ENCODE data around the gene SLC38A10. TPM values are rescaled to one million over a fixed set of nuclear protein-coding genes. Genes with fewer than 3 reads are reported as not detected.

The SLC38A10 gene
- total RNA-seq, 1 experiment from 2014 or later = 43.8 TPM

DNA sequence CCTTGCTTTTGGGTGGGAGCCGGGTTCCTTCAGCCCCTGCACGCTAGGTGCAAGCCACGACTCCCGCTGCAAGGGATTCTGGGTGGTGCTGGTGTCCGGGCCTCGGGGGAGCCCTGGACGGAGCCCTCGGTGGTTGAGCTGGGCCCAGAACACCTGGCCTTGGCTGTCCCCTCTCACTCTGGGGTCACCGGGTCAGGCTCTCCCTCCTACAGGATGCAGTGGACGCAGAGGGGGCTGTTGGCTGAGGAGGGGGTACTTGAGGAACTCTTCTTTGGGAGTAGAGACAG, 27.9 kb upstream of the SLC38A10 start:
- Histone ChIP-seq H4K5ac (ENCODE audit: insufficient read length, low read depth, low read length) (no peak overlapping the region), H2BK15ac (ENCODE audit: low read depth, low read length) (no peak overlapping the region), H3K27ac (ENCODE audit: insufficient read length, low read depth, low read length) (no peak overlapping the region), H3K23ac (ENCODE audit: insufficient read length, low read depth, low read length) (no peak overlapping the region), H2BK12ac (ENCODE audit: insufficient read length, low read depth, low read length) (no peak overlapping the region), H3K4me1 (ENCODE audit: insufficient read depth, low read length) (peaks cover 3% of the 10 kb centered on the region; the same call in 1 of the 2 replicates), H3K9me3 (ENCODE audit: control insufficient read depth, low read depth, low read length) (no peaks in the 10 kb centered on the region), H4K91ac (ENCODE audit: insufficient read length, low read depth, low read length) (no peak overlapping the region), H3T11ph (ENCODE audit: low read length) (no peak overlapping the region), H2BK120ac (ENCODE audit: low read depth, low read length, poor library complexity, severe bottlenecking) (no peak overlapping the region), H3K79me1 (ENCODE audit: insufficient read depth, low read depth, low read length, poor library complexity, severe bottlenecking) (no peaks in the 10 kb centered on the region), H3K27me3 (ENCODE audit: insufficient read depth, low read length) (no peaks in the 10 kb centered on the region), H4K8ac (replicated peaks; ENCODE audit: insufficient read length, low read depth, low read length) (no peak overlapping the region), H3K23me2 (ENCODE audit: insufficient read length, low read depth, low read length, poor library complexity, severe bottlenecking) (no peaks in the 10 kb centered on the region), H2BK5ac (ENCODE audit: insufficient read length, low read length) (no peak overlapping the region), H4K20me1 (ENCODE audit: control insufficient read depth, insufficient read depth, insufficient read length) (no peaks in the 10 kb centered on the region), H3K14ac (ENCODE audit: insufficient read depth, low read length) (no peak overlapping the region), H3K9ac (ENCODE audit: extremely low read depth, insufficient read length, low read length) (no peak overlapping the region), H3K4me2 (ENCODE audit: insufficient read depth, insufficient read length, low read length) (no peak overlapping the region), H3K18ac (ENCODE audit: insufficient read length, low read depth, low read length) (no peak overlapping the region), H3K56ac (ENCODE audit: insufficient read length, low read depth, low read length) (no peak overlapping the region), H3K79me2 (ENCODE audit: insufficient read depth, low read length) (no peaks in the 10 kb centered on the region), H2AK5ac (ENCODE audit: insufficient read length, low read length) (no peak overlapping the region), H2AFZ (ENCODE audit: low read length) (no peak overlapping the region), H3K4ac (ENCODE audit: low read depth, low read length) (no peak overlapping the region), H2BK20ac (ENCODE audit: low read depth, low read length, poor library complexity, severe bottlenecking) (no peak overlapping the region)
- Mint-ChIP-seq H3K9me3 (no peaks in the 10 kb centered on the region), H3K27me3 (ENCODE audit: low read depth) (peaks cover 7% of the 10 kb centered on the region), H3K27ac (no peak overlapping the region), H3K4me1 (peaks cover 6 to 10% of the 10 kb centered on the region in 2 experiments), H3K36me3 (ENCODE audit: insufficient read depth in 1 of 3, low read depth in 3 of 3) (no peaks in the 10 kb centered on the region), H3K4me3 (no peak overlapping the region)
- TF ChIP-seq, protein P1, sequence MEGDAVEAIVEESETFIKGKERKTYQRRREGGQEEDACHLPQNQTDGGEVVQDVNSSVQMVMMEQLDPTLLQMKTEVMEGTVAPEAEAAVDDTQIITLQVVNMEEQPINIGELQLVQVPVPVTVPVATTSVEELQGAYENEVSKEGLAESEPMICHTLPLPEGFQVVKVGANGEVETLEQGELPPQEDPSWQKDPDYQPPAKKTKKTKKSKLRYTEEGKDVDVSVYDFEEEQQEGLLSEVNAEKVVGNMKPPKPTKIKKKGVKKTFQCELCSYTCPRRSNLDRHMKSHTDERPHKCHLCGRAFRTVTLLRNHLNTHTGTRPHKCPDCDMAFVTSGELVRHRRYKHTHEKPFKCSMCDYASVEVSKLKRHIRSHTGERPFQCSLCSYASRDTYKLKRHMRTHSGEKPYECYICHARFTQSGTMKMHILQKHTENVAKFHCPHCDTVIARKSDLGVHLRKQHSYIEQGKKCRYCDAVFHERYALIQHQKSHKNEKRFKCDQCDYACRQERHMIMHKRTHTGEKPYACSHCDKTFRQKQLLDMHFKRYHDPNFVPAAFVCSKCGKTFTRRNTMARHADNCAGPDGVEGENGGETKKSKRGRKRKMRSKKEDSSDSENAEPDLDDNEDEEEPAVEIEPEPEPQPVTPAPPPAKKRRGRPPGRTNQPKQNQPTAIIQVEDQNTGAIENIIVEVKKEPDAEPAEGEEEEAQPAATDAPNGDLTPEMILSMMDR (conservative IDR thresholded peaks at IDR 0.05) = no peak
- no CpG with 5 or more reads among the region's 10 CpGs for WGBS (ENCODE audit: extremely low coverage, insufficient read length, low lambda C conversion rate)
- DNase-seq = no peak

Measured in H9 (cell line).